WERI-Rb-1 (cell line): Measurements from ENCODE around the gene SHC4.

Experiments used
- DNase-seq: peaks from one replicate; pipeline ENCODE4 v3.0.0-alpha.2; 2020
- H3K27ac ChIP-seq: fragments of 250-450 bp; sonication (Bioruptor Pico); 2 replicates; pipeline ENCODE4 v1.5.1; 2020; ENCODE audit warnings: mild to moderate bottlenecking, moderate library complexity
- H3K27me3 ChIP-seq: fragments of 250-450 bp; sonication (Bioruptor Pico); 2 replicates; pipeline ENCODE4 v1.5.1; 2021; ENCODE audit warnings: mild to moderate bottlenecking, low read depth, moderate library complexity; ENCODE audit not compliant: insufficient read depth, severe bottlenecking
- H3K36me3 ChIP-seq: fragments of 250-450 bp; sonication (Bioruptor Pico); 2 replicates; pipeline ENCODE4 v1.5.1; 2020; ENCODE audit warnings: mild to moderate bottlenecking, moderate library complexity
- H3K4me3 ChIP-seq: 2 replicates; pipeline ENCODE4 v1.5.1; 2011; ENCODE audit warnings: low read depth, mild to moderate bottlenecking, control low read depth, low read length
- H3K9me3 ChIP-seq: fragments of 250-450 bp; sonication (Bioruptor Pico); 2 replicates; pipeline ENCODE4 v1.5.1; 2021; ENCODE audit warnings: mild to moderate bottlenecking, moderate library complexity; ENCODE audit not compliant: severe bottlenecking
- CTCF ChIP-seq: IDR thresholded peaks from 2 replicates; pipeline ENCODE4 v1.5.1; 2011; ENCODE audit warnings: low read depth, mild to moderate bottlenecking, control low read depth, inconsistent platforms, low read length

SHC4 gene

GRCh38 chr15:48785712-48786111, 178.0 kb downstream of the SHC4 start:
- TF ChIP-seq CTCF, result no peak
- Histone ChIP-seq H3K27ac (no peak overlapping the region), H3K27me3 (no peaks in the 10 kb centered on the region), H3K36me3 (peaks cover 43% of the 10 kb centered on the region), H3K4me3 (no peak overlapping the region), H3K9me3 (no peaks in the 10 kb centered on the region)
- no peak for DNase-seq

GRCh38 chr15:48785195-48785594, 178.5 kb downstream of the SHC4 start:
- no peak for DNase-seq
- Histone ChIP-seq H3K4me3 (no peak overlapping the region), H3K36me3 (peaks cover 46% of the 10 kb centered on the region), H3K27me3 (no peaks in the 10 kb centered on the region), H3K27ac (no peak overlapping the region), H3K9me3 (no peaks in the 10 kb centered on the region)
- no peak for TF ChIP-seq CTCF

- H3K27ac ChIP-seq, result no peak overlapping the region
- peaks cover 49% of the 10 kb centered on the region for H3K36me3 ChIP-seq
- H3K9me3 ChIP-seq, result no peaks in the 10 kb centered on the region
- H3K4me3 ChIP-seq, result no peak overlapping the region
- H3K27me3 ChIP-seq, result no peaks in the 10 kb centered on the region
- TF ChIP-seq CTCF, result no peak
- DNase-seq, result no peak
These were observed 179.0 kb downstream of the SHC4 start for GRCh38 chr15:48784756-48785155.

DNA sequence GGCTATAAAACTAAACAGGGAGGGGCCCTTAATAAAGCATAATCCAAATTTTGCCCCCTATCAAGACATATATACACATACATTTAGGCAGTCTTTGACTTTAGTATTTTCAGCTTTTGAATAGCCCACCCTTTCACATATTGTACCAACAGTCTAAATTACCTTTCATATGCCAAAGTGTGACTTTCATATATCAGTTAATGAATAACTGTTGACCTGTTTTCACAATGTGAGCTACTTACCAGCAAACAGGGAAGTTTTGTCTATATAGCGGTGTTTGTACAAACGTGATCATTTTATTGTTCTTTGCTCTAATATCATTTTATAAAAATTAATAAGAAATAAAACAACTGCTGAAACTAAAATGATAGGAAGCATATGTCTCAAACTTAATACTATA, 180.8 kb downstream of the SHC4 start:
- no peak for TF ChIP-seq CTCF
- Histone ChIP-seq H3K36me3 (peaks cover 36% of the 10 kb centered on the region), H3K4me3 (no peak overlapping the region), H3K27ac (no peak overlapping the region), H3K27me3 (no peaks in the 10 kb centered on the region), H3K9me3 (no peaks in the 10 kb centered on the region)
- no peak for DNase-seq

GRCh38 chr15:48781481-48782081, 182.1 kb downstream of the SHC4 start:
- TF ChIP-seq CTCF, result no peak
- peaks cover 34% of the 10 kb centered on the region for H3K36me3 ChIP-seq
- no peak overlapping the region for H3K27ac ChIP-seq
- no peaks in the 10 kb centered on the region for H3K27me3 ChIP-seq
- no peaks in the 10 kb centered on the region for H3K9me3 ChIP-seq
- DNase-seq, result no peak
- H3K4me3 ChIP-seq, result no peak overlapping the region

GRCh38 chr15:48781017-48781416, 182.7 kb downstream of the SHC4 start:
- Histone ChIP-seq H3K27ac (no peak overlapping the region), H3K4me3 (no peak overlapping the region), H3K27me3 (no peaks in the 10 kb centered on the region), H3K9me3 (no peaks in the 10 kb centered on the region), H3K36me3 (peaks cover 34% of the 10 kb centered on the region)
- no peak for DNase-seq
- no peak for TF ChIP-seq CTCF
